ENCODE measurements around the gene CHMP1A. TPM values are rescaled to one million over a fixed set of nuclear protein-coding genes. Genes with fewer than 3 reads are reported as not detected.

Gene CHMP1A
- total and polyA plus RNA-seq, 7 experiments from 2014 or later: 54.7 to 99.0 (median 65.8) TPM

DNA sequence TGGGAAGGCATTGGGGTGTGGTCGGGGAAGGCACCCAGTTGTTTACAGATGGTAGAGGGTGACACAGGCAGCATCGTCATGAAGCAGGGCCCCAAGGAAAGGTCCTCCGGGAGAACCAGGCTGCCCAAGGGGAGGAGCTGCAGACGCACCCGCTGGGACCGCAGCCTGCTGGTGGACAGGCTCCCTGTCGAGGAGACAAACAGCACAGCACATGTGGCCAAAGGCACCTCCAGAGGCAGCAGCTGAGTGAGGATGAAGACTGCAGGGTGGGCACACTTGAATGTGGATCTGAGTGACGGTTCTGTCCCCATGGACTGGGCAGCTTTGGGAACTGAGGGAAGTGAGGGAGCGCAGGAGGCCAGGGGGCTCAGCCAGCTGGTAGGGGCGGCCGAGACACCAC is 12.4 kb downstream of the CHMP1A start:
- no peaks in the 10 kb centered on the region for H3K27me3 ChIP-seq (ENCODE audit: control insufficient read depth in 2 of 2, insufficient read depth in 2 of 2, low read length in 2 of 2)
- H3K4me1 ChIP-seq (ENCODE audit: control insufficient read depth in 2 of 2, insufficient read depth in 2 of 2, low read length in 2 of 2): no peaks in the 10 kb centered on the region
- H3K27ac Mint-ChIP-seq: no peak overlapping the region
- POLR2A ChIA-PET: no interaction called here
- H3K36me3 ChIP-seq (ENCODE audit: control insufficient read depth in 2 of 3, insufficient read depth in 3 of 3, low read length in 3 of 3): peaks cover 0 to 51% (median 21%) of the 10 kb centered on the region in 3 experiments
- no peak overlapping the region for H3K4me3 ChIP-seq (ENCODE audit: low read length)
- no peak overlapping the region for H3K4me3 Mint-ChIP-seq
- no peaks in the 10 kb centered on the region for H3K27me3 Mint-ChIP-seq
- intact Hi-C loops (cut with micrococcal nuclease): no loop called here
- H3K9me3 Mint-ChIP-seq: no peaks in the 10 kb centered on the region
- no peaks in the 10 kb centered on the region for H3K9me3 ChIP-seq (ENCODE audit: control insufficient read depth in 2 of 3, low read length in 3 of 3)
- CTCF ChIA-PET: no interaction called here
- peaks cover 0 to 10% (median 7%) of the 10 kb centered on the region in 7 donors for H3K4me1 Mint-ChIP-seq
- ATAC-seq (no peak), DNase-seq (no peak)
- peaks cover 0 to 16% (median 0%) of the 10 kb centered on the region in 5 donors for H3K36me3 Mint-ChIP-seq
- H3K27ac ChIP-seq (ENCODE audit: low read depth, low read length): no peak overlapping the region

DNA sequence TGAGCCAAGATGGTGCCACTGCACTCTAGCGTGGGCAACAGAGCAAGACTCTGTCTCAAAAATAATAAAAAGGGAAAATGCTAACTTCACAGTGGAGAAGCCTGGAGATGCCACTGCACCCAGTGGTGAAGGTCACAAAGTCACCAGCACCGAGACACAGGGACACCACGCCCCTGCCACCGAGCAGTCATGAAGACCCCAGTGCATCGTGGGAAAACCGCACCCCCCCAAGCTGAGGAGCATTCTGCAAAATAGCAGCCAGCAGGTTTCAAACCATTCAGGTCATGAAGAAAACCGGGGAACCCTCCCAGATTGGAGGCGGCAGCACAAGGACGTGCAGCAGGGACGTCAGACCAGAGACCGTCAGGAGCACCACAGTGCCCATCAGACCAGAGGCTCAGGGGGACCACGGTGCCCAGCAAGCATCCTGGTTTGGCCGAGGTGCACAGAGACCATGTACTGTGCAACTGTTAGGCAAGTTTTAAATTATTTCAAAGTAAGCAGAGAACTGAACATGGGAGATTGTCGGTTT is 13.7 kb downstream of the CHMP1A start:
- H3K27ac Mint-ChIP-seq: peak overlapping the region in 1 of 9 donors; percentile 32
- Histone ChIP-seq H3K9me3 (ENCODE audit: control insufficient read depth in 2 of 3, low read length in 3 of 3) (no peaks in the 10 kb centered on the region), H3K4me1 (ENCODE audit: control insufficient read depth in 2 of 2, insufficient read depth in 2 of 2, low read length in 2 of 2) (no peaks in the 10 kb centered on the region), H3K4me3 (ENCODE audit: low read length) (no peak overlapping the region), H3K36me3 (ENCODE audit: control insufficient read depth in 2 of 3, insufficient read depth in 3 of 3, low read length in 3 of 3) (peaks cover 0 to 41% (median 21%) of the 10 kb centered on the region in 3 experiments), H3K27ac (ENCODE audit: low read depth, low read length) (no peak overlapping the region), H3K27me3 (ENCODE audit: control insufficient read depth in 2 of 2, insufficient read depth in 2 of 2, low read length in 2 of 2) (no peaks in the 10 kb centered on the region)
- peaks cover 0 to 10% (median 7%) of the 10 kb centered on the region in 7 donors for H3K4me1 Mint-ChIP-seq
- DNase-seq: no peak
- CTCF ChIA-PET: no interaction called here
- POLR2A ChIA-PET: no interaction called here
- H3K36me3 Mint-ChIP-seq: peaks cover 0 to 10% (median 0%) of the 10 kb centered on the region in 5 donors
- no peak for ATAC-seq
- intact Hi-C loops (cut with micrococcal nuclease): loop anchor here in 1 of 2 donors (5.0 kb wide), 1 partner anchor 82 kb away; the partner anchor contains the start of gene RPL13
- H3K27me3 Mint-ChIP-seq: no peaks in the 10 kb centered on the region
- no peaks in the 10 kb centered on the region for H3K9me3 Mint-ChIP-seq
- no peak overlapping the region for H3K4me3 Mint-ChIP-seq

DNA sequence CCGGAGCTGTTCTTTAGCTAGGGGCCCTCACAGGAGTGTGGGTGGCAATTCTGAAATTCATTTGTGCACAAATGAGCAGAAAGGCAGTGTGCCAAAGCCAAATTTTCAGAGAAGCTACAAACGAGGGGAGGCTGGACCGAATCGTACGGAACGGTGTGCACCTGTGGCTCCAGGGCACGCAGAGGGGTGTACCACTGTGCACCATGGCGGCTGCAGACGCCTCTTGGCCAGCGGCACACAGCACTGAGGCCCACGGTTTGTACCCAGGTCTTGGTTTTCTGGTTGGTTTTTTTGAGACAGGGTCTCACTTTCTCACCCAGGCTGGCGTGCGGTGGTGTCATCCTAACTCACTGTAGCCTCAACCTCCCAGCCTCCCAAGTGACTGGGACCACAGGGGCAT is 14.9 kb downstream of the CHMP1A start:
- no peak overlapping the region for H3K4me3 Mint-ChIP-seq
- DNase-seq: no peak
- H3K9me3 Mint-ChIP-seq: no peaks in the 10 kb centered on the region
- ChIA-PET POLR2A (interaction anchor here (1.2 kb wide), 1 partner anchor 44 kb away, joined by 3 read pairs; the partner anchor contains the start of gene CDK10), CTCF (interaction anchor here (1.2 kb wide), 1 partner anchor 109 kb away, joined by 5 read pairs; no protein-coding TSS in a partner anchor)
- H3K27ac Mint-ChIP-seq: no peak overlapping the region
- peaks cover 0 to 10% (median 7%) of the 10 kb centered on the region in 7 donors for H3K4me1 Mint-ChIP-seq
- intact Hi-C loops (cut with micrococcal nuclease): loop anchor here in 1 of 2 donors (5.0 kb wide), 1 partner anchor 80 kb away; the partner anchor contains the start of gene RPL13
- Histone ChIP-seq H3K27me3 (ENCODE audit: control insufficient read depth in 2 of 2, insufficient read depth in 2 of 2, low read length in 2 of 2) (no peaks in the 10 kb centered on the region), H3K36me3 (ENCODE audit: control insufficient read depth in 2 of 3, insufficient read depth in 3 of 3, low read length in 3 of 3) (peaks cover 0 to 36% (median 21%) of the 10 kb centered on the region in 3 experiments), H3K4me3 (ENCODE audit: low read length) (no peak overlapping the region), H3K4me1 (ENCODE audit: control insufficient read depth in 2 of 2, insufficient read depth in 2 of 2, low read length in 2 of 2) (no peaks in the 10 kb centered on the region), H3K27ac (ENCODE audit: low read depth, low read length) (no peak overlapping the region), H3K9me3 (ENCODE audit: control insufficient read depth in 2 of 3, low read length in 3 of 3) (no peaks in the 10 kb centered on the region)
- no peaks in the 10 kb centered on the region for H3K27me3 Mint-ChIP-seq
- H3K36me3 Mint-ChIP-seq: peaks cover 0 to 8% (median 0%) of the 10 kb centered on the region in 5 donors
- ATAC-seq: no peak

DNA sequence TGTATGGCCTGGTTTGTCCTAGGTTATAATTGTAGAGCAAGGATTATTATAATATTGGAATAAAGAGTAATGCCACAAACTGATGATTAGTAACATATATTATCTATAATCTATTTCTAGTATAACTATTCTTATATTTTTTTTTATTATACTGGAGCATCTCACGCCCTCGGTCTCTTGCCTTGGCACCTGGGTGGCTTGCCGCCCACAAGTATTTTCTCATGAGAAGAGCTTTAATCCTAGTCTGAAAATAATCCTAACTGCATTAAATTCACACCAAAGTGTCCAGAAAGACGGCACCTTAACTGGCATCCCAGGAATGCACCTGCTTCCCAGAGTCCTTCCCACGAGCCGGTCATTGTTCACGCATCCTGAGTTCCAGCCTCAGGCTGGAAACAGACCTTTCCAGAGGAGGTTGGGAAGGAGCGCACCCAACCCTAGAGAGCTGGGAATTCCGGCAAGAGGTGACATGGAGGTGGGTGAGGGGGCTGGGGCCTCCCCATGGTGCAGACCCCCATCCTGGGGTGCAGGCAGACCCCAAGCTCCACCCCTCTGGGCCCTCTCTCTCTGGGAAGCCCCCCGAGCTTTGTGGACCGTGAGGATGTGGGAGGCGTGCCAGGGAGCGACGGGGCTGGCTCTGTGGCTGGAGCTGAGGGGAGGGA is 15.9 kb downstream of the CHMP1A start:
- Histone ChIP-seq H3K27me3 (ENCODE audit: control insufficient read depth in 2 of 2, insufficient read depth in 2 of 2, low read length in 2 of 2) (no peaks in the 10 kb centered on the region), H3K9me3 (ENCODE audit: control insufficient read depth in 2 of 3, low read length in 3 of 3) (no peaks in the 10 kb centered on the region), H3K4me3 (ENCODE audit: low read length) (no peak overlapping the region), H3K4me1 (ENCODE audit: control insufficient read depth in 2 of 2, insufficient read depth in 2 of 2, low read length in 2 of 2) (no peaks in the 10 kb centered on the region), H3K36me3 (ENCODE audit: control insufficient read depth in 2 of 3, insufficient read depth in 3 of 3, low read length in 3 of 3) (peaks cover 0 to 29% (median 16%) of the 10 kb centered on the region in 3 experiments), H3K27ac (ENCODE audit: low read depth, low read length) (no peak overlapping the region)
- POLR2A ChIA-PET: interaction anchor here (0.6 to 1.2 kb wide), 3 partner anchors 45 to 424 kb away, joined by 3 read pairs; partner anchors contain the start of genes CDK10 and ZNF778
- H3K27ac Mint-ChIP-seq: peak overlapping the region in 1 of 9 donors; percentile 78
- CTCF ChIA-PET: interaction anchor here (0.7 to 1.2 kb wide), 4 partner anchors 10 to 329 kb away, joined by 3 to 5 read pairs (median 4); no protein-coding TSS in a partner anchor
- peak overlapping the region in 8 of 10 donors; percentile 48 to 85 (median 74) for H3K4me3 Mint-ChIP-seq
- H3K9me3 Mint-ChIP-seq: no peaks in the 10 kb centered on the region
- peaks cover 0 to 10% (median 7%) of the 10 kb centered on the region in 7 donors for H3K4me1 Mint-ChIP-seq
- no peak for DNase-seq
- intact Hi-C loops (cut with micrococcal nuclease): loop anchor here (1.0 to 5.0 kb wide), 4 partner anchors 67 to 308 kb away; partner anchors contain the start of gene RPL13 (in 1 of the 2)
- ATAC-seq: no peak
- peaks cover 0 to 4% (median 0%) of the 10 kb centered on the region in 5 donors for H3K36me3 Mint-ChIP-seq
- H3K27me3 Mint-ChIP-seq: no peaks in the 10 kb centered on the region

DNA sequence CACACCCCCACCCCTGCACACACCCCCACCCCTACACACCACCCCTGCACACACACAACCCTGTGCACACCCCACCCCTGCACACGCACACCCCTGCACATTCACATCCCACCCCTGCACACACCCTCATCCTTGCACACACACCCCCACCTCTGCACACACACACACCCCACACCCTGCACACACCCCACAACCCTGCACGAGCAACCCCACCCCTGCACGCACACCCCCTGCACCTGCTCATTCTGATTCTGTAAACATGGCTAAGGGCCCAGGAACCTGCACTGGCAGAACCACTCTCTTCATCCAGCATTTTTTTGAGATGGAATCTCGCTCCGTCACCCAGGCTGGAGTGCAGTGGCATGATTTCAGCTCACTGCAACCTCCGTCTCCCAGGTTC is 18.1 kb downstream of the CHMP1A start:
- POLR2A ChIA-PET: no interaction called here
- H3K36me3 Mint-ChIP-seq: no peaks in the 10 kb centered on the region
- no peaks in the 10 kb centered on the region for H3K4me1 ChIP-seq (ENCODE audit: control insufficient read depth in 2 of 2, insufficient read depth in 2 of 2, low read length in 2 of 2)
- no peaks in the 10 kb centered on the region for H3K9me3 ChIP-seq (ENCODE audit: control insufficient read depth in 2 of 3, low read length in 3 of 3)
- H3K27me3 Mint-ChIP-seq: no peaks in the 10 kb centered on the region
- H3K4me3 ChIP-seq (ENCODE audit: low read length): no peak overlapping the region
- intact Hi-C loops (cut with micrococcal nuclease): no loop called here
- CTCF ChIA-PET: no interaction called here
- peaks cover 0 to 6% (median 0%) of the 10 kb centered on the region in 3 experiments for H3K36me3 ChIP-seq (ENCODE audit: control insufficient read depth in 2 of 3, insufficient read depth in 3 of 3, low read length in 3 of 3)
- no peak overlapping the region for H3K27ac ChIP-seq (ENCODE audit: low read depth, low read length)
- no peaks in the 10 kb centered on the region for H3K27me3 ChIP-seq (ENCODE audit: control insufficient read depth in 2 of 2, insufficient read depth in 2 of 2, low read length in 2 of 2)
- ATAC-seq: no peak
- no peaks in the 10 kb centered on the region for H3K9me3 Mint-ChIP-seq
- peaks cover 0 to 10% (median 7%) of the 10 kb centered on the region in 7 donors for H3K4me1 Mint-ChIP-seq
- DNase-seq: no peak
- H3K27ac Mint-ChIP-seq: peak overlapping the region in 1 of 9 donors; percentile 33
- H3K4me3 Mint-ChIP-seq: no peak overlapping the region

DNA sequence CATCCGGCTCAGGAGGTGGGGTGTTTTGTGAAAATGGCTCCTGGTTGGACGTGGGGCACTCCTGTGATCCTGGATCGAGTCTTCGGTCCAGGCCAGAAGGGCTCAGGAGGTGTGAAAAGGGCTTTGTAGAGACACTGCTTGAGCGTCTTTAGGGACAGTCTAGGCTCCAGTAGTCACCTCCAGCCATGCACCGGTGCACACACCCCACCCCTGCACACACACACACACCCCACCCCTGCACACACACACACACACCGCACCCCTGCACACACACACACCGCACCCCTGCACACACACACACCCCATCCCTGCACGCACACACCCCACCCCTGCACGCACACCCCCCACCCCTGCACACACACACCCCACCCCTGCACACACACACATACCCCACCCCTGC is 19.1 kb downstream of the CHMP1A start:
- peaks cover 0 to 10% (median 7%) of the 10 kb centered on the region in 7 donors for H3K4me1 Mint-ChIP-seq
- DNase-seq: no peak

More for the DNA sequence above, 19.1 kb downstream of the CHMP1A start:
- no peaks in the 10 kb centered on the region for H3K27me3 ChIP-seq (ENCODE audit: control insufficient read depth in 2 of 2, insufficient read depth in 2 of 2, low read length in 2 of 2)
- Mint-ChIP-seq H3K27me3 (no peaks in the 10 kb centered on the region), H3K36me3 (no peaks in the 10 kb centered on the region), H3K4me3 (no peak overlapping the region), H3K9me3 (no peaks in the 10 kb centered on the region), H3K27ac (no peak overlapping the region)
- H3K27ac ChIP-seq (ENCODE audit: low read depth, low read length): no peak overlapping the region
- H3K4me3 ChIP-seq (ENCODE audit: low read length): no peak overlapping the region
- CTCF ChIA-PET: no interaction called here
- ATAC-seq: no peak
- H3K36me3 ChIP-seq (ENCODE audit: control insufficient read depth in 2 of 3, insufficient read depth in 3 of 3, low read length in 3 of 3): no peaks in the 10 kb centered on the region
- no peaks in the 10 kb centered on the region for H3K4me1 ChIP-seq (ENCODE audit: control insufficient read depth in 2 of 2, insufficient read depth in 2 of 2, low read length in 2 of 2)
- intact Hi-C loops (cut with micrococcal nuclease): no loop called here
- POLR2A ChIA-PET: interaction anchor here (0.5 kb wide), 1 partner anchor 239 kb away, joined by 5 read pairs; no protein-coding TSS in a partner anchor
- H3K9me3 ChIP-seq (ENCODE audit: control insufficient read depth in 2 of 3, low read length in 3 of 3): no peaks in the 10 kb centered on the region
